ENCODE measurements around the gene RHEBL1.

RHEBL1 gene

GRCh38 chr12:49040364-49040855 lies 29.4 kb downstream of the RHEBL1 start:
- Histone ChIP-seq H3F3A (ENCODE audit: insufficient read depth, low read length) (no peaks in the 10 kb centered on the region), H3K27ac (ENCODE audit: low read length) (no peak overlapping the region), H3K4me2 (ENCODE audit: low read depth, low read length) (no peak overlapping the region), H3K9me3 (replicated peaks; ENCODE audit: insufficient read depth, low read length) (no peaks in the 10 kb centered on the region), H4K20me1 (ENCODE audit: insufficient read depth, low read length) (no peaks in the 10 kb centered on the region), H3K4me3 (ENCODE audit: low read length) (no peak overlapping the region), H2AFZ (ENCODE audit: low read length) (no peak overlapping the region), H3K9ac (ENCODE audit: low read length) (no peak overlapping the region), H3K79me2 (ENCODE audit: low read length) (no peaks in the 10 kb centered on the region), H3K27me3 (replicated peaks; ENCODE audit: insufficient read depth, low read length) (no peaks in the 10 kb centered on the region), H3K9me2 (replicated peaks; ENCODE audit: insufficient read depth, low read length) (no peaks in the 10 kb centered on the region), H3K36me3 (replicated peaks; ENCODE audit: insufficient read depth, low read length) (no peaks in the 10 kb centered on the region; the same call in 1 of the 2 replicates), H3K4me1 (ENCODE audit: low read length) (no peaks in the 10 kb centered on the region)
- DNase-seq: no peak
- TF ChIP-seq EZH2 (optimal IDR thresholded peaks at IDR 0.05; ENCODE audit: low read depth, low read length): no peak
- TF ChIP-seq CTCF (IDR thresholded peaks at IDR 0.05; ENCODE audit: low read length): no peak
- no peak for TF ChIP-seq EZH2phosphoT487 (IDR thresholded peaks at IDR 0.05; ENCODE audit: low read length)

DNA sequence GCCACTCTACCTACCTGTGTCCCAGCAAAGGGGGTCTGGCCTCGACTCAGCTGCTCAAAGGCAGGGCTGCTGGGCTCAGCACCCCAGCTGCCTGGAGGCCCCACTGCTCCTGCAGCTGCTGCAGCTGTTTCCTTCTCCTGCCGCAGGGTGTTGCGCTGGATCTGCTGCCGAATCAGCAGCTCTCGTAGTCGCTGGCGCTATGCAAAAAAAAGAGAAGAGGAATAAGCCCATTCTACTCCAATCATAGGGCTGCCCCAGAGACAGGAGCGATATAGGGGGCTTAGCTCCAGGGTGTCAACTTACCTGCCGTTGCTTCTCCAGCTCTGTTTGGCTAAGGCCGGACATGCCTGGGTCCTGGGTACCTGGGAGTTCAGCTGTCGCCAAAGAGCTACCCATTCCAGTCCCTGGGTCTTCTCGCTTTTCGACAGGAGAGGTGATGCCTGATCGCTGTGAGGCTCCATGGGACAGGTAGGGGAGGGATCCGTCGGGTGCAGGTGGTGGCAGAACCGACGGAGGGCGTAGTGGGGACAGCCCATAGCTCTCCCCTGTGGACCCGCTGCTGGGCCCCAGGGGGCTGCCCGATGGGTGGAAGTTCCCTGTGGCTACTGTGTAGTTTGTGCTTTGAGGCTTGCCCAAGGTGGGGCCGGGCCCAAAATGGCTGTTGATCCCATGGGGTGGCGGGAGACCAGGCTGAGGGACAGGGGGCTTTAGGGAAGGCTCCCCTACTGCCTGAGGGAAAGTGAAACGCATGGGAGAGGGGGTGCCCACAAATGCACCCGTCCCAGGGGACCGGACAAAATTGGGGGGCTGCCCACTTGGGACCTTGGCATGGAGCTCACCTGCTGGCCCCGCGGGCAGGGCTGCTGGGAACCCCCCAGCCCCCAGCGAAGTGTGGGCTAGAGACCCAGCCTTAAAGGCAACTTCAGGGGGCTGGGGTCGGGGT lies 30.1 kb downstream of the RHEBL1 start:
- H3K79me2 ChIP-seq (ENCODE audit: low read length): no peaks in the 10 kb centered on the region

DNA sequence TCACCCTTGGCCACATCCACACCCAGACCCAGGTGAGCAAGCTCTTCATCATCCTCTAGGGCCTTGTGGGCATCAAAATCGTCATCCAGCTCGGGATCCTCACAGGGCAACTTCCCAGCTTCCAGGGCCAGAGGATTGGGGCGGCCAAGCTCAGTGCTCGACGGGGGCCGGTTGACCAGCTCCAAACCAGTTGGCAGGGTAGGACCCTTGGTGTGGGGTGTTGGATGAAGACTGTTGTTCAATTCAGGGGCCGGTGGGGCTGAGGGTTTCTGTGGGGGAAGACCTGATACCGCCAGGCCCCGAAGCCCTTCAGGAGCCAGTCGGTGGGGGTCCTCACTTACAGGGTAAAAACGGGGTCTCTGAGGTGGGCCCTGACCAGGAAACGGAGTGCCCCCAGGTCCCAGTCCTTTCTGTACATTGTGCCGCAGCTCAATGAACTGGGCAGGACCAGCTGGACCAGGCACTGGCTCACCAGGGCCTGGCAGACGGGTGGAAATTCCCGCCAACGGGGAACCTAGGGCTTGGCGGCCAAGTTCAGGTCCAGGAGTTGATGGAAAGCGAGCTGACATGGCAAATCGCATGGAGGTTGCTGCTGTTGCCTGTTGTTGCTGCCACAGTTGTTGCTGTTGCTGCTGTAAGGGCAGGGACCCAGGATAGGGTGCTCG lies 31.4 kb downstream of the RHEBL1 start:
- H3K4me2 ChIP-seq (ENCODE audit: low read depth, low read length): no peak overlapping the region
- no peaks in the 10 kb centered on the region for H3K9me3 ChIP-seq (replicated peaks; ENCODE audit: insufficient read depth, low read length)
- no peak overlapping the region for H2AFZ ChIP-seq (ENCODE audit: low read length)
- H3K9ac ChIP-seq (ENCODE audit: low read length): no peak overlapping the region
- H3K27ac ChIP-seq (ENCODE audit: low read length): no peak overlapping the region
- no peak overlapping the region for H3K4me3 ChIP-seq (ENCODE audit: low read length)
- H3F3A ChIP-seq (ENCODE audit: insufficient read depth, low read length): no peaks in the 10 kb centered on the region
- no peaks in the 10 kb centered on the region for H3K4me1 ChIP-seq (ENCODE audit: low read length)
- no peaks in the 10 kb centered on the region; the same call in 1 of the 2 replicates for H3K36me3 ChIP-seq (replicated peaks; ENCODE audit: insufficient read depth, low read length)
- no peaks in the 10 kb centered on the region for H4K20me1 ChIP-seq (ENCODE audit: insufficient read depth, low read length)
- no peaks in the 10 kb centered on the region for H3K79me2 ChIP-seq (ENCODE audit: low read length)
- no peaks in the 10 kb centered on the region for H3K27me3 ChIP-seq (replicated peaks; ENCODE audit: insufficient read depth, low read length)
- TF ChIP-seq EZH2 (optimal IDR thresholded peaks at IDR 0.05; ENCODE audit: low read depth, low read length): no peak
- no peak for TF ChIP-seq CTCF (IDR thresholded peaks at IDR 0.05; ENCODE audit: low read length)
- TF ChIP-seq EZH2phosphoT487 (IDR thresholded peaks at IDR 0.05; ENCODE audit: low read length): no peak
- no peaks in the 10 kb centered on the region for H3K9me2 ChIP-seq (replicated peaks; ENCODE audit: insufficient read depth, low read length)
- no peak for DNase-seq

More for the DNA sequence above, 30.1 kb downstream of the RHEBL1 start:
- DNase-seq: no peak
- no peak for TF ChIP-seq CTCF (IDR thresholded peaks at IDR 0.05; ENCODE audit: low read length)
- TF ChIP-seq EZH2phosphoT487 (IDR thresholded peaks at IDR 0.05; ENCODE audit: low read length): no peak
- TF ChIP-seq EZH2 (optimal IDR thresholded peaks at IDR 0.05; ENCODE audit: low read depth, low read length): no peak
- Histone ChIP-seq H3K27me3 (replicated peaks; ENCODE audit: insufficient read depth, low read length) (no peaks in the 10 kb centered on the region), H3K36me3 (replicated peaks; ENCODE audit: insufficient read depth, low read length) (no peaks in the 10 kb centered on the region; the same call in 1 of the 2 replicates), H3K9me2 (replicated peaks; ENCODE audit: insufficient read depth, low read length) (no peaks in the 10 kb centered on the region), H2AFZ (ENCODE audit: low read length) (no peak overlapping the region), H3K9me3 (replicated peaks; ENCODE audit: insufficient read depth, low read length) (no peaks in the 10 kb centered on the region), H3K4me3 (ENCODE audit: low read length) (no peak overlapping the region), H3K9ac (ENCODE audit: low read length) (no peak overlapping the region), H3F3A (ENCODE audit: insufficient read depth, low read length) (no peaks in the 10 kb centered on the region), H4K20me1 (ENCODE audit: insufficient read depth, low read length) (no peaks in the 10 kb centered on the region), H3K4me2 (ENCODE audit: low read depth, low read length) (no peak overlapping the region), H3K4me1 (ENCODE audit: low read length) (no peaks in the 10 kb centered on the region), H3K27ac (ENCODE audit: low read length) (no peak overlapping the region)
